WTC11 (cell line): Measurements from ENCODE around the gene MYL7. TPM values are rescaled to one million over a fixed set of nuclear protein-coding genes. Genes with fewer than 3 reads are reported as not detected.

Experiments used
- ATAC-seq: fragments of 200-7000 bp; cut with Tn5 transposase; 2 replicates; pipeline ENCODE4 v1.10.0; 2021; ENCODE audit warnings: mild to moderate bottlenecking, moderate library complexity
- CTCF ChIA-PET: fragments of 300-600 bp; sonication (Branson Sonifier 250); formaldehyde crosslinking; loops from one replicate; lab custom pipeline; 2021; ENCODE audit warnings: antibody characterized with exemption; lab: Charles Lee
- POLR2A ChIA-PET: fragments of 350-600 bp; sonication (Branson Sonifier 250); formaldehyde crosslinking; loops from one replicate; lab custom pipeline; 2021; ENCODE audit warnings: antibody characterized with exemption; lab: Charles Lee
- DNase-seq: peaks from one replicate; pipeline ENCODE4 v3.0.0; 2021; ENCODE audit warnings: low spot score
- H3K27ac Mint-ChIP-seq: 2 replicates; pipeline ENCODE4 v1.8.0; 2021; ENCODE audit warnings: mixed read lengths
- H3K27me3 Mint-ChIP-seq: 2 replicates; pipeline ENCODE4 v1.8.0; 2021; ENCODE audit warnings: low read depth, mild to moderate bottlenecking, moderate library complexity, mixed read lengths
- H3K36me3 Mint-ChIP-seq: 2 replicates; pipeline ENCODE4 v1.8.0; 2021; ENCODE audit warnings: mixed read lengths
- H3K4me1 Mint-ChIP-seq: 2 replicates; pipeline ENCODE4 v1.8.0; 2022; ENCODE audit warnings: mixed read lengths
- H3K4me3 Mint-ChIP-seq: 2 replicates; pipeline ENCODE4 v1.8.0; 2021; ENCODE audit warnings: mild to moderate bottlenecking, moderate library complexity, mixed read lengths
- H3K9me3 Mint-ChIP-seq: 2 replicates; pipeline ENCODE4 v1.8.0; 2021; ENCODE audit warnings: mixed read lengths
- ATF3 ChIP-seq: sonication (generic); formaldehyde crosslinking; conservative IDR thresholded peaks from 2 replicates; pipeline ENCODE4 v1.8.1; 2022; ENCODE audit warnings: mild to moderate bottlenecking, missing genetic modification reagents
- GRHL2 ChIP-seq: fragments of 250-450 bp; sonication (Bioruptor Pico); IDR thresholded peaks from 2 replicates; pipeline ENCODE4 v1.8.0; 2022; ENCODE audit warnings: mild to moderate bottlenecking, moderate library complexity; ENCODE audit not compliant: insufficient replicate concordance, severe bottlenecking
- KAT7 ChIP-seq: sonication (generic); formaldehyde crosslinking; IDR thresholded peaks from 2 replicates; pipeline ENCODE4 v1.8.1; 2023; ENCODE audit warnings: missing genetic modification reagents, mild to moderate bottlenecking, borderline replicate concordance
- NFE2L1 ChIP-seq: sonication (generic); formaldehyde crosslinking; IDR thresholded peaks from 2 replicates; pipeline ENCODE4 v1.8.1; 2023; ENCODE audit warnings: missing genetic modification reagents
- NFYB ChIP-seq: sonication (generic); formaldehyde crosslinking; conservative IDR thresholded peaks from 2 replicates; pipeline ENCODE4 v1.8.0; 2022; ENCODE audit warnings: low read depth, missing genetic modification reagents
- NR1H2 ChIP-seq: sonication (generic); formaldehyde crosslinking; IDR thresholded peaks from 2 replicates; pipeline ENCODE4 v1.9.0; 2021; ENCODE audit warnings: mild to moderate bottlenecking, moderate library complexity, missing genetic modification reagents
- PRRX2 ChIP-seq: fragments of 250-450 bp; sonication (Bioruptor Pico); IDR thresholded peaks from 2 replicates; pipeline ENCODE4 v1.8.0; 2021; ENCODE audit warnings: mild to moderate bottlenecking
- RELA ChIP-seq: sonication (generic); formaldehyde crosslinking; IDR thresholded peaks from 2 replicates; pipeline ENCODE4 v1.8.1; 2022; ENCODE audit warnings: missing genetic modification reagents, mild to moderate bottlenecking, borderline replicate concordance
- TEAD4 ChIP-seq: sonication (generic); formaldehyde crosslinking; IDR thresholded peaks from 2 replicates; pipeline ENCODE4 v1.8.0; 2022; ENCODE audit warnings: mild to moderate bottlenecking, missing genetic modification reagents
- ZNF138 ChIP-seq: sonication (generic); formaldehyde crosslinking; conservative IDR thresholded peaks from 2 replicates; pipeline ENCODE4 v1.8.1; 2022; ENCODE audit warnings: mild to moderate bottlenecking, moderate library complexity, missing genetic modification reagents
- total RNA-seq: library from RNA; stranded (reverse); gene quantifications from 3 replicates; pipeline ENCODE4 v1.2.3, GENCODE V29; 2021
- TF ChIP-seq, protein P1 (sequence below): fragments of 200-600 bp; IDR thresholded peaks from 2 replicates; pipeline ENCODE4 v1.8.0; 2022; ENCODE audit warnings: antibody characterized with exemption
- TF ChIP-seq, protein P2 (sequence below): sonication (generic); formaldehyde crosslinking; IDR thresholded peaks from 2 replicates; pipeline ENCODE4 v1.8.1; 2023; ENCODE audit warnings: mild to moderate bottlenecking, missing genetic modification reagents, moderate library complexity
- TF ChIP-seq, protein P3 (sequence below): sonication (generic); formaldehyde crosslinking; IDR thresholded peaks from 2 replicates; pipeline ENCODE4 v1.8.1; 2023; ENCODE audit warnings: mild to moderate bottlenecking, missing genetic modification reagents, borderline replicate concordance

MYL7 gene
- total RNA-seq, 1 experiment from 2014 or later: 0.90 TPM

DNA sequence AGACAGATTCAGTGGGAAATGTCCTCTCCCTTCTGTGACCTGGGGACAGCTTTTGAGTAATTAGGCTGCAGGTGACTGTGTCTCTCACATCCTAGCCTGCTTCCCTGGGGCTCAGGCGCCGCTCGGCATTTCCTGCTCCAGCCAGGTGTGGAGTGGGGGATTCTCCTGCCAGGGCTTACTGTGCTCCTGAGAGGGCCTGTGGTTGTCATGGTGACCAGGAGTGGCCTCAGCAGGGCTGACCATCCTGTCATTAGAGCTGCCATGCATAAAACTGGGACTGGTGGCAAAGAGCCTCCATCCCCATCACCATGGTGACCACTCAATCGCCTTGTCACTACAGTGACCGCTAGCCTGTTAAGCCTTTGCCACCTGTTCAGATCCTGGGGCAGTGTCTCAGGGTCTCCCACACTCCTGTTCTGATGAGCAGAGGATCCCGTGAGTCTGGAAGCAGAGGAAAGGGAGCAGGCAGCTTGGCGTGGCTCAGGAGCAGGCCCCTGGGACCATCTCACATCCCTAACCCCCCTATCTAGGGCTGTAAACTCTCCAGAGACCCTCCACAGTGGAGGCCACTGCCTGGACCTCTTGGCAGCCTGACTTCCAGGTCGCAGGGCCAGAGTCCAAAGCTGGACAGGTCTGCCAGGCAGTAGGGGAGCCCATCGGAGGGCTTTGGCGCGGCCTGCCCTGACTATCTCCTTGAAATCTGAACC, 48.3 kb upstream of the MYL7 start, which contains the start of gene GCK:
GCK (minus strand) TSS at position 154 of the 707 bp plus-strand sequence. CDS start 486 bp downstream, outside the sequence.
- no peak for ATAC-seq
- POLR2A ChIA-PET: no interaction called here
- H3K27me3 Mint-ChIP-seq: no peaks in the 10 kb centered on the region; the same call in 1 of the 2 replicates
- H3K36me3 Mint-ChIP-seq: no peaks in the 10 kb centered on the region
- peak within 1 kb of the TSS; percentile 53; the same call in 1 of the 2 replicates for H3K27ac Mint-ChIP-seq
- CTCF ChIA-PET: interaction anchor here (0.8 to 1.3 kb wide), 3 partner anchors 11 to 66 kb away, joined by 3 read pairs; partner anchors contain the start of gene YKT6
- H3K9me3 Mint-ChIP-seq: peaks cover 8% of the 10 kb centered on the region
- DNase-seq: no peak
- H3K4me1 Mint-ChIP-seq: peaks cover 5% of the 10 kb centered on the region
- no peak within 1 kb of the TSS for H3K4me3 Mint-ChIP-seq
- no peak for TF ChIP-seq NR1H2 (CRISPR knock-in tag)
- TF ChIP-seq, protein P1, sequence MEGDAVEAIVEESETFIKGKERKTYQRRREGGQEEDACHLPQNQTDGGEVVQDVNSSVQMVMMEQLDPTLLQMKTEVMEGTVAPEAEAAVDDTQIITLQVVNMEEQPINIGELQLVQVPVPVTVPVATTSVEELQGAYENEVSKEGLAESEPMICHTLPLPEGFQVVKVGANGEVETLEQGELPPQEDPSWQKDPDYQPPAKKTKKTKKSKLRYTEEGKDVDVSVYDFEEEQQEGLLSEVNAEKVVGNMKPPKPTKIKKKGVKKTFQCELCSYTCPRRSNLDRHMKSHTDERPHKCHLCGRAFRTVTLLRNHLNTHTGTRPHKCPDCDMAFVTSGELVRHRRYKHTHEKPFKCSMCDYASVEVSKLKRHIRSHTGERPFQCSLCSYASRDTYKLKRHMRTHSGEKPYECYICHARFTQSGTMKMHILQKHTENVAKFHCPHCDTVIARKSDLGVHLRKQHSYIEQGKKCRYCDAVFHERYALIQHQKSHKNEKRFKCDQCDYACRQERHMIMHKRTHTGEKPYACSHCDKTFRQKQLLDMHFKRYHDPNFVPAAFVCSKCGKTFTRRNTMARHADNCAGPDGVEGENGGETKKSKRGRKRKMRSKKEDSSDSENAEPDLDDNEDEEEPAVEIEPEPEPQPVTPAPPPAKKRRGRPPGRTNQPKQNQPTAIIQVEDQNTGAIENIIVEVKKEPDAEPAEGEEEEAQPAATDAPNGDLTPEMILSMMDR: no peak
- TF ChIP-seq, protein P2, sequence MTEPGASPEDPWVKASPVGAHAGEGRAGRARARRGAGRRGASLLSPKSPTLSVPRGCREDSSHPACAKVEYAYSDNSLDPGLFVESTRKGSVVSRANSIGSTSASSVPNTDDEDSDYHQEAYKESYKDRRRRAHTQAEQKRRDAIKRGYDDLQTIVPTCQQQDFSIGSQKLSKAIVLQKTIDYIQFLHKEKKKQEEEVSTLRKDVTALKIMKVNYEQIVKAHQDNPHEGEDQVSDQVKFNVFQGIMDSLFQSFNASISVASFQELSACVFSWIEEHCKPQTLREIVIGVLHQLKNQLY (CRISPR knock-in tag): no peak
- TF ChIP-seq PRRX2 (CRISPR knock-in tag): no peak

DNA sequence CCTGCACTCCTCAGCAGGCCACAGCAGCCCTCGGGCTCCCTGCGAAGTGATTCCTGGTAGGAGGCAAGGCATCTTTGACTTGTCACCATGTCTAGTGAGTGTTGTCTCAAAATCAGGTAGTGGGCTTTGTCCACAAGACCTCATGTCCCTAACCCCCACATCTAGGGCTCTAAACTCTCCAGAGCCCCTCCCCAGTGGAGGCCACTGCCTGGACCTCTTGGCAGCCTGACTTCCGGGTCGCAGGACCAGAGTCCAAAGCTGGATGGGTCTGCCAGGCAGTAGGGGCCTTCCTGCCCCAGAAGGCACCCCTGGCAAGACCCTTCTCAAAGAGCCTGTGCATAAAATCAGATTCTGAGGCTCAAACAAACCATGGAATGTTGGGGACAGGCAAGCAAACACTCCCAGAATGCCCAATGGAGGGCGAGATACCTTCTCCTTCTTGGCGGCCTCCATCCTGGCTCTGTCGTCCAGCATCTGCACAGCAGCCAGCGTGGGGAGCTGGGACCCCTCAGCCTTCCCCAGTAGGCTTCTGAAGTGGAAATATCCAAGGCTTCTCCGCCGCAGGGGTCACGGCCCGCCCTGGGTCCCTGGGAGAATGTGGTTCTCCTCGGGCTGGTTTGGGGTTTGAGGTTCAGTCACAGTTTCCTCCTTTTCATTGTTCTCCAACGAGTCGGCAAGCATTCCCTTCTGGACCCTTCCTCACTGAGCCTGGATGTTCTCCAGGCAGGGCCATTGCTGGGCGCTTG, 47.5 kb upstream of the MYL7 start:
- H3K4me1 Mint-ChIP-seq: peaks cover 5% of the 10 kb centered on the region
- ATAC-seq (no peak), DNase-seq (no peak)
- no peak for TF ChIP-seq TEAD4 (CRISPR knock-in tag)
- no peak for TF ChIP-seq NFE2L1 (CRISPR knock-in tag)
- TF ChIP-seq GRHL2 (CRISPR knock-in tag): no peak
- TF ChIP-seq, protein P3, sequence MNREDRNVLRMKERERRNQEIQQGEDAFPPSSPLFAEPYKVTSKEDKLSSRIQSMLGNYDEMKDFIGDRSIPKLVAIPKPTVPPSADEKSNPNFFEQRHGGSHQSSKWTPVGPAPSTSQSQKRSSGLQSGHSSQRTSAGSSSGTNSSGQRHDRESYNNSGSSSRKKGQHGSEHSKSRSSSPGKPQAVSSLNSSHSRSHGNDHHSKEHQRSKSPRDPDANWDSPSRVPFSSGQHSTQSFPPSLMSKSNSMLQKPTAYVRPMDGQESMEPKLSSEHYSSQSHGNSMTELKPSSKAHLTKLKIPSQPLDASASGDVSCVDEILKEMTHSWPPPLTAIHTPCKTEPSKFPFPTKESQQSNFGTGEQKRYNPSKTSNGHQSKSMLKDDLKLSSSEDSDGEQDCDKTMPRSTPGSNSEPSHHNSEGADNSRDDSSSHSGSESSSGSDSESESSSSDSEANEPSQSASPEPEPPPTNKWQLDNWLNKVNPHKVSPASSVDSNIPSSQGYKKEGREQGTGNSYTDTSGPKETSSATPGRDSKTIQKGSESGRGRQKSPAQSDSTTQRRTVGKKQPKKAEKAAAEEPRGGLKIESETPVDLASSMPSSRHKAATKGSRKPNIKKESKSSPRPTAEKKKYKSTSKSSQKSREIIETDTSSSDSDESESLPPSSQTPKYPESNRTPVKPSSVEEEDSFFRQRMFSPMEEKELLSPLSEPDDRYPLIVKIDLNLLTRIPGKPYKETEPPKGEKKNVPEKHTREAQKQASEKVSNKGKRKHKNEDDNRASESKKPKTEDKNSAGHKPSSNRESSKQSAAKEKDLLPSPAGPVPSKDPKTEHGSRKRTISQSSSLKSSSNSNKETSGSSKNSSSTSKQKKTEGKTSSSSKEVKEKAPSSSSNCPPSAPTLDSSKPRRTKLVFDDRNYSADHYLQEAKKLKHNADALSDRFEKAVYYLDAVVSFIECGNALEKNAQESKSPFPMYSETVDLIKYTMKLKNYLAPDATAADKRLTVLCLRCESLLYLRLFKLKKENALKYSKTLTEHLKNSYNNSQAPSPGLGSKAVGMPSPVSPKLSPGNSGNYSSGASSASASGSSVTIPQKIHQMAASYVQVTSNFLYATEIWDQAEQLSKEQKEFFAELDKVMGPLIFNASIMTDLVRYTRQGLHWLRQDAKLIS: no peak
- no peak for TF ChIP-seq RELA (CRISPR knock-in tag)
- TF ChIP-seq ATF3 (CRISPR knock-in tag): no peak
- no peak for TF ChIP-seq KAT7 (CRISPR knock-in tag)
- TF ChIP-seq NFYB (CRISPR knock-in tag): no peak
- no peak for TF ChIP-seq ZNF138
- H3K27ac Mint-ChIP-seq: peak overlapping the region; percentile 53; the same call in 1 of the 2 replicates
- CTCF ChIA-PET: interaction anchor here (0.8 to 1.3 kb wide), 5 partner anchors 8 to 58 kb away, joined by 3 to 4 read pairs (median 3); partner anchors contain the start of gene YKT6
- no peaks in the 10 kb centered on the region for H3K36me3 Mint-ChIP-seq
- POLR2A ChIA-PET: no interaction called here
- H3K4me3 Mint-ChIP-seq: no peak overlapping the region
- no peaks in the 10 kb centered on the region; the same call in 1 of the 2 replicates for H3K27me3 Mint-ChIP-seq
- H3K9me3 Mint-ChIP-seq: peaks cover 1% of the 10 kb centered on the region
